Lower leg skin (tissue), 4 donors: ENCODE results near the gene RAD9A. TPM values are rescaled to one million over a fixed set of nuclear protein-coding genes. Genes with fewer than 3 reads are reported as not detected.

ENCODE experiments used
- DNase-seq, 2 donors: peaks; one replicate each; pipeline ENCODE4 v3.0.0-alpha.2; 2019; ENCODE audit warnings: low spot score in 2 of 2
- H3K4me3 ChIP-seq: fragments of 200-600 bp; sonication (generic); 2 replicates; pipeline ENCODE4 v1.5.1; 2017; ENCODE audit warnings: mild to moderate bottlenecking, low read depth; ENCODE audit not compliant: poor library complexity, severe bottlenecking
- POLR2A ChIP-seq, 2 donors: fragments of 450-650 bp; IDR thresholded peaks; one replicate each; pipeline ENCODE4 v1.6.1; 2016 to 2017; ENCODE audit warnings: antibody characterized with exemption in 2 of 2, mild to moderate bottlenecking in 1 of 2, moderate library complexity in 1 of 2
- WGBS, 2 donors: methylation state at CpG; one replicate each; pipeline ENCODE4 v1.1.5; 2018; 5-methylcytosine and 5-hydroxymethylcytosine counted together
- intact Hi-C: fragments of 100-400 bp; cut with DNase I; formaldehyde crosslinking; loops from one replicate; pipeline ENCODE4 v1.15.0; 2023; ENCODE audit warnings: low total_unique reads
- total RNA-seq, 4 donors: library from RNA; depleted of rRNA; stranded (reverse); fragments of >200 nt; gene quantifications; one replicate each; pipeline ENCODE4 v1.1.0, GENCODE V29; 2016
- TF ChIP-seq, protein P1 (sequence below), 3 donors: fragments of 450-650 bp; IDR thresholded peaks; one replicate each; pipeline ENCODE4 v1.5.1; 2016; ENCODE audit warnings: antibody characterized with exemption in 3 of 3, mild to moderate bottlenecking in 3 of 3, moderate library complexity in 2 of 3

RAD9A gene
- total RNA-seq, 4 donors from 2014 or later = 24.9 to 28.5 (median 27.2) TPM

DNA sequence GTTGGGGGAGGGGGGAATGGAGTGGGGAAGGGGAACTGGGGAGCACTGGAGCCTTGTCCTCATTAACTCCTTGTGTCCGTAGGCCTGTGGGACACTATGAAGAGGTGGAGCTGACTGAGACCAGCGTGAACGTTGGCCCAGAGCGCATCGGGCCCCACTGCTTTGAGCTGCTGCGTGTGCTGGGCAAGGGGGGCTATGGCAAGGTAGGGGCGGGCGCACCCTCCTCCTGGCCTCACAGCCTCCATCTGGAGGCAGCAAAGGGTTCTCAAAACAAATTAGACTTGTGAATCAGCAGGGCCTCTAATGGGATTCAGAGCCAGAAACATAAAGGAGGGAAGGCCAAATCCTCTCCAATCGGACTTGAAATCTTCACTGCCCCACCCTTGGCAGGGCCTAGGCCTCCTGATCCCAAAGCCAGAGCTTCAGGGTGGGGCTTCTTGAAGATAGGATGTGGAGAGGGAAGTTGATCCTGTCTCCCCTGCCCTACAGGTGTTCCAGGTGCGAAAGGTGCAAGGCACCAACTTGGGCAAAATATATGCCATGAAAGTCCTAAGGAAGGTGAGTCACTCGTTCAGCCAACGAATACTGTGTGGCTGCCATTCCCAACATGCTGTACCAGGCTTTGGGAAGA lies 37.4 kb downstream of the RAD9A start:
- intact Hi-C loops = no loop called here
- no peak for TF ChIP-seq POLR2A (IDR thresholded peaks at IDR 0.05)
- peak in 1 of 2 donors; percentile 55 for DNase-seq
- H3K4me3 ChIP-seq = peak overlapping the region; percentile 82
- 23 to 39% methylated on average over 12 of the region's 12 CpGs for WGBS, 2 donors

GRCh38 chr11:67429722-67430121 lies 37.9 kb downstream of the RAD9A start:
- DNase-seq = no peak
- intact Hi-C loops = no loop called here
- H3K4me3 ChIP-seq = no peak overlapping the region
- 49 to 54% methylated on average over 11 of the region's 11 CpGs for WGBS, 2 donors
- TF ChIP-seq POLR2A (IDR thresholded peaks at IDR 0.05) = no peak
- TF ChIP-seq, protein P1, sequence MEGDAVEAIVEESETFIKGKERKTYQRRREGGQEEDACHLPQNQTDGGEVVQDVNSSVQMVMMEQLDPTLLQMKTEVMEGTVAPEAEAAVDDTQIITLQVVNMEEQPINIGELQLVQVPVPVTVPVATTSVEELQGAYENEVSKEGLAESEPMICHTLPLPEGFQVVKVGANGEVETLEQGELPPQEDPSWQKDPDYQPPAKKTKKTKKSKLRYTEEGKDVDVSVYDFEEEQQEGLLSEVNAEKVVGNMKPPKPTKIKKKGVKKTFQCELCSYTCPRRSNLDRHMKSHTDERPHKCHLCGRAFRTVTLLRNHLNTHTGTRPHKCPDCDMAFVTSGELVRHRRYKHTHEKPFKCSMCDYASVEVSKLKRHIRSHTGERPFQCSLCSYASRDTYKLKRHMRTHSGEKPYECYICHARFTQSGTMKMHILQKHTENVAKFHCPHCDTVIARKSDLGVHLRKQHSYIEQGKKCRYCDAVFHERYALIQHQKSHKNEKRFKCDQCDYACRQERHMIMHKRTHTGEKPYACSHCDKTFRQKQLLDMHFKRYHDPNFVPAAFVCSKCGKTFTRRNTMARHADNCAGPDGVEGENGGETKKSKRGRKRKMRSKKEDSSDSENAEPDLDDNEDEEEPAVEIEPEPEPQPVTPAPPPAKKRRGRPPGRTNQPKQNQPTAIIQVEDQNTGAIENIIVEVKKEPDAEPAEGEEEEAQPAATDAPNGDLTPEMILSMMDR (IDR thresholded peaks at IDR 0.05) = no peak

DNA sequence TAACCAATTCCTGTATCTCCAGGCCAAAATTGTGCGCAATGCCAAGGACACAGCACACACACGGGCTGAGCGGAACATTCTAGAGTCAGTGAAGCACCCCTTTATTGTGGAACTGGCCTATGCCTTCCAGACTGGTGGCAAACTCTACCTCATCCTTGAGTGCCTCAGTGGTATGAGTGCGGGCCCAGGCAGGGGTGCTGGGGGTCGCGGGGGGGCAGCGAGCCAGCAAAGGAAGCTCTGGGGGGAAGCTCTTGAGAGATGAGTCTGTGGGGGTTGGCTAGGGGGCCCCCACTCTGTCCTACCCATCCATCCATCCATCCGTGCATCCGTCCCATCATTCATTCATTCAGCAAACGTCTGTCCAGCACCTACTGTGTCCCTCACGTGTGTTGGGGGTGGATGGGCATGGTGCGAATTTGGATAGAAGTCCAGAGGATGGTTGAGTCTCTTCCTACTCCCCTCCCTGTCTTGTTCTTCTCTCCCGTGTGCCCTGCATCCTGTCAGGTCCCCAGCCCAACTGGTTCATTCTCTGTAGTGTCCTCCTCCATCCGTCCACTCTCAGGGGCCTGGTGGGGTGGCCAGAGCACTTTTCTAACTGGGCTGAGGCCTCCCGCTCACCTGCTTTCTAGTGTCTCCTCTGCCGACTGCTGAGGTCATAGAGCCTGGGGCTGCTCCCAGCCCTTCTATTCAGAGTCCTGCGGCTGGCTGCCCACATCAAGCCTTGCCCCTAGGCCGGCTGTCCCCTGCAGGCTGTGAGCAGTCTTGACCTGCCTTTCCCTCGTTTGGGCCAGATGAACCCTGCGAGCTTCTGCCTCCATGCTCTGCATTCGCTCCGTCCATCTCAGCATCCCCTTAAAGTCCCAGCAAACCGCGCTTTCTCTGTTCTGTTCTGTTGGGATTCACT lies 39.8 kb downstream of the RAD9A start:
- WGBS, 2 donors = 88 to 91% methylated on average over 24 of the region's 24 CpGs
- intact Hi-C loops = no loop called here
- no peak for TF ChIP-seq POLR2A (IDR thresholded peaks at IDR 0.05)
- TF ChIP-seq, protein P1 (IDR thresholded peaks at IDR 0.05) = no peak
- H3K4me3 ChIP-seq = no peak overlapping the region
- DNase-seq = no peak

GRCh38 chr11:67432655-67433349 lies 41.0 kb downstream of the RAD9A start:
- DNase-seq = no peak
- WGBS, 2 donors = 87 to 89% methylated on average over 16 of the region's 22 CpGs
- no peak overlapping the region for H3K4me3 ChIP-seq
- no peak for TF ChIP-seq POLR2A (IDR thresholded peaks at IDR 0.05)
- TF ChIP-seq, protein P1 (IDR thresholded peaks at IDR 0.05) = no peak
- intact Hi-C loops = no loop called here

DNA sequence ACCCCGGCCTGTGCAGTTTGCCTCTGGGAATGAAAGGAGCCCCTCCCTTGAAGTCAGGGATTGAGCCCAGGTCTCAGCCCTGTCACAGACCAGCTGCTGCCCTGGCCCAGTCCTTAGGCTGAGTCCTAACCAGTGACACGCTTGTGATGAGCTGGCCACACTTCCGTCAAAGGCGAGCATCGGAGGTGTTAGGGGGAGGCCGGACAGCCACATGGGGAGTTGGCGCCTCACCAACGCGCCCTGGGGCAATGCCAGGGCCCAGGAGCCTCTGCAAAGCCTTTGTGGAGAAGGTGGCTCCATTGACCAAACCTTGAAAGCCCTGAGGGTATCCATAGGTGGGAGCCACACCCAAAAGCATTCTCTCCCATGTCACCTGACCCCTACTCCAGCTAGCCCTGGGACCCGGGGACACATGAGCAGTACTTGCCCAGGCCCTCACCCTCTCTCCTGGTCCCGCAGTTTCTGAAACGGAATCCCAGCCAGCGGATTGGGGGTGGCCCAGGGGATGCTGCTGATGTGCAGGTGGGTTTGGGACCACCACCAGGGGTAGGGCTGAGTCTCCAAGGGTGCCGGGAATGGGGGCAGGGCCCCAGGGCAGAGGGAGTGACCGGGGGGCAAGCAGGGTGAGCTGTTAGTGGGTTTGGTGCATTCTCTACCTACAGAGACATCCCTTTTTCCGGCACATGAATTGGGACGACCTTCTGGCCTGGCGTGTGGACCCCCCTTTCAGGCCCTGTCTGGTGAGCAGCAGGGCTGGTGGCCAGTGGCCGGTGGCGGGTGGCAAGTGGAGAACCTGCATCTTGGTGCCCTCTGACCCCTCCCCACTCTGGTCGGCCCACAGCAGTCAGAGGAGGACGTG lies 42.0 kb downstream of the RAD9A start:
- 79 to 90% methylated on average over 22 of the region's 22 CpGs for WGBS, 2 donors
- TF ChIP-seq, protein P1 (IDR thresholded peaks at IDR 0.05) = no peak
- TF ChIP-seq POLR2A (IDR thresholded peaks at IDR 0.05) = no peak
- intact Hi-C loops = no loop called here
- no peak for DNase-seq
- no peak overlapping the region for H3K4me3 ChIP-seq
